HL-60/S4 treated with phorbol 12-myristate 13-acetate at 8.2 ng/mL for 4 days and 3 days (cell line): ENCODE results near the gene EP400.

Experiments used
- in situ Hi-C: fragments of 300-500 bp; cut with MboI; formaldehyde crosslinking; loops from 2 replicates; pipeline ENCODE4 v1.15.0; 2022; ENCODE audit warnings: low sequenced_read_pairs

The EP400 gene

DNA sequence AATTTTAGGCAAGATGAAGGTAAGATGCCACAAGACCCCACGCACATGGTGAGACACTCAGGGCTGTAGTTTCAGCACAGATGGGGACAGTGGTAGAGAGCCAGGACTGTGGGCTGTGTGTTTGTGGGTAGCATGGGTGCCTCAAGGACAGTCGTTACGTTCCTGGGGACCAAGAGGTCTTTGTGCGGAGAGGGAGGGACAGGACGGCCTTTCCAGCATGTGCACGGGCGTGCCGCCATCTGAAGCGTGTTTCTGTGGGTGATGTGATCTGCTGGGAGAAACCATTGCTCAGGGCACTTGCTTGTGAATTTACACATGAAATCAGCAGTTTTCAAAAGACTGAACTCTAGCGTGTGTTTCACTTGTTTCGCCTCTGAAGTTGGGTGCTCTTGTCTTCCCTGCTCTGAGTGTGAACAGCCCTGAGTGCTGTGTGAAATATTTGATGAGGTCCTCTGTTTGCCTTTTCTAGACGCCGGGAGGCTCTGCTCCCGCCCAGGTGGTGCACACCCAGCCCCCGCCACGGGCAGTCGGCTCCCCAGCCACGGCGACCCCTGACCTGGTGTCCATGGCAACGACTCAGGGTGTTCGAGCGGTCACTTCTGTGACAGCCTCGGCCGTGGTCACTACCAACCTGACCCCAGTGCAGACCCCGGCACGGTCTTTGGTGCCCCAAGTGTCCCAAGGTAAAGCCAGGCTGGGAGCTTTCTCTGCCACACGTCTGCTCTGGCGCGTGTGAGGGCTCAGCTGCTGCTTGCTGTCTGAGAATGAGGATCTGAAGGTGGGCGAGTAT lies 112.1 kb downstream of the EP400 start:
- in situ Hi-C loops, result no loop called here

DNA sequence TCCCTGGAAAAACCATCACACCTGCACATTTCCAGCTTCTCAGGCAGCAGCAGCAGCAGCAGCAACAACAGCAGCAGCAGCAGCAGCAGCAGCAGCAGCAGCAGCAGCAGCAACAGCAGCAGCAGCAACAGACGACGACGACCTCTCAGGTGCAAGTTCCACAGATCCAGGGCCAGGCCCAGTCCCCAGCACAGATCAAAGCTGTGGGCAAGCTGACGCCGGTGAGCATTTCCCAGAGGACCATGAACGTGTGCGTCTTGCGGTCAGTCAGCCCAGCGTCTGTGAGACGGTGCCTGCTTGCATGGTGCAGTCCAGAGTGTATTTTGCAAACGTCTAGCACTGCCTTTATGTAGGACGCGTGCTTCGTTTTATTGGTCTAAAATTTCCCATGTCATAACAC lies 112.7 kb downstream of the EP400 start:
- in situ Hi-C loops, result no loop called here

DNA sequence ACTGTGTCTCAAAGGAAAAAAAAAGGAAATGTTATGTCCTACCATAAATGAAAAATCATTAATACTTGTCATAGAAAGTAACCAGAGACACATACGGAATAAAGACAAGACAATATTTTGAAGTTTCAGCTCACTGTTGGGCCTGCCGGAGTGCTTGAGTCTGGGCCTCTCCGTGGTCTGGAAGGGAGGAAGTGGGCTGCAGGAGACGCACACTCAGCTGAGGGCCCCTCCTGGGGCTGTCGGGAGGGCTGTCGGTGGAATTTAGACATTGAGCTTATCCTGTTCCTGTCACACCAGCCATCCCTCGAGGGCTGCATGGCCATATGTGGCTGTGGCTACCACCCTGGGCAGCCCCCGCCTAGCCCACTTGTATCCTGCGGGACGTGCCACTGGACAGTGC lies 113.7 kb downstream of the EP400 start:
- in situ Hi-C loops, result no loop called here

DNA sequence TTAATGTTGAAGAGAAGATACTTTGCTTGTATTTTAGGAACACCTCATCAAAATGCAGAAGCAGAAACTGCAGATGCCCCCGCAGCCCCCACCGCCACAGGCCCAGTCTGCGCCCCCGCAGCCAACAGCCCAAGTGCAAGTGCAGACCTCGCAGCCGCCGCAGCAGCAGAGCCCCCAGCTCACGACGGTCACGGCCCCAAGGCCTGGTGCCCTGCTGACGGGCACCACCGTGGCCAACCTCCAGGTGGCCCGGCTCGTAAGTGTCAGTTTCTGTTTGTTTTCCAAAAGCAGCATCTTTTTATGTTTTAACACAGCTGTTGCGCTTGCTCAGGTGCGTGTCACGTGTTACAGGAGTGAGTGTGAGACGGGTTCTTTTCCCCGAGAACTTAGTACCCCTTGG lies 114.9 kb downstream of the EP400 start:
- in situ Hi-C loops, result no loop called here

DNA sequence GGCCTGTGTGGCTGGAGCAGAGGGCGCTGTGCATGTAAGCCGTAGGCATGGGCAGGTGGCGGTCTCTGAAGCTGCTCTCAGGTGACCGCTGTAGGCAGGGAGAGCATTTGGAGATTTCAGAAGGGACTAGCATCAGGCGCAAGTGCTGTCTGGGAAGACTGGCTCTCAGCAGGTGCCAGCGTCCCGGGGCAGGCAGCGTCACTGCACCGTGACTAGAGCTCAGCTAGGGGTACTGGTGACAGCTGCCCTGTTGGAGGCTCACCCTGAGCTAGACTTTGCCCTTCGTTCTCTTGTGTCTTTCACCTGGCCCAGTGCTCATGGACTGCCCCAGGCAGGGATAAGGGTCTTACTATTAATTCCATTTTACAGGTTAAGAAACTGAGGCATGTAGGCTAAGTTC lies 115.5 kb downstream of the EP400 start:
- in situ Hi-C loops, result no loop called here

DNA sequence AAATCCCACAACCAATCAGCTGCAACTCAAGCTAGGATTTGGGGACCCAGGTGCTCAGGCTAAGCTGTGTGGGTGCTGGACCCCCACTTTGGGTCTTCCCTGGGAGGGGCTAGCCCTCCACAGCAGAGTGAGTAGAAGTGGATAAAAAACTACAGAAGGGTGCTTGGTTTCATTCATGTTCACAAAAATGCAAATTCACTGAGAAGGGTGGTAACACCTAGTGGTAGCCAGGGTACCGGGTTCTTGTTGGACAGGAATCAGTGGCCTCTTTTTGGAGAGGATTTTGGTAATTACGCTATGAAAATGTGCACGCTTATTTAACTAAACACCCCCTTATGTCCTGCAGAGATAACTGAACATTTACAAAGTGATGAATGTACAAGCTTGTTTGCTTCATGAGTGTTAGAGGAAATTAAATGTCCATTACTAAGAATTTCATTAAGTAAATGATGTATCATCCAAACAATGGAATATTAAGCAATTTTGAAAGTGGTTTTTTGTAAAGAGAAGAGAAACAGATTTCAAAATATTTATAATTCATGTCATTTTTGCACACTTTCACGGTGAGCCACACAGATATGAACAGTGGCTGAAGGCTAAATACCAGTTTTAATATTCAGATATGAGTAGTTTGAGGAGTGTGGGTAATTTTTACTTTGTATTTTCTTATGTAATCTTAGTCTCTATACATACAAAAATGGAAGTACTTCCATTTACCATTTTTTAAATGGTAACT lies 116.0 kb downstream of the EP400 start:
- in situ Hi-C loops, result no loop called here

DNA sequence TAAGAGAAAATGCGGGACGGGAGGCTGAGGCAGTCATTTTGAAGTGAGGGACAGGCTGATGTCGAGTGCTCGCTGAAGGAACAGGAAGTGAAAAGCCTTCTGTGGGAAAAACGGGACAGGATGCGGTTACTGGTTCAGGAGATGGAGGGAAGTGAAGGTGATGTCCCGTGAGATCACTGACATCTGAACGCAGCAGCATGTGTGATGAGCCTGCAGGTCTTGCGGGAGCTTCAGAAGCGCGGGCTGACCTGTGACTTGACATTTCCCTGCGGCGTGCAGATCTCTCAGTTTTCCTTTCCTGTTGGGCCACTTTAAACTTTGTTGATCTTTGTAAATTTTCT lies 116.6 kb downstream of the EP400 start:
- in situ Hi-C loops, result no loop called here

DNA sequence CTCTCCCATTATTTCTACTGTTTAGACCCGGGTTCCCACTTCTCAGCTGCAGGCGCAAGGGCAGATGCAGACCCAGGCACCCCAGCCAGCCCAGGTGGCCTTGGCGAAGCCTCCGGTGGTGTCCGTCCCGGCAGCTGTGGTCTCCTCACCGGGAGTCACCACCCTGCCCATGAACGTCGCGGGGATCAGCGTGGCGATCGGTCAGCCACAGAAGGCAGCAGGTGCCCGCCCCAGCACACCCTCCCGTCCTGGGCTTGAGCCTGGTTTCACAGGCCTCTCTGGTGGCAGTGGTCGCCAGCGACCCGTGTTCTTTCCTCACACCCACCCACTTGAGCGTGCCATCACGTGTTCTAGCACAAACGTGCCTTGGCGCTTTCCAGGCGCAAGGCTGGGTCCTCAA lies 117.0 kb downstream of the EP400 start:
- in situ Hi-C loops, result no loop called here

DNA sequence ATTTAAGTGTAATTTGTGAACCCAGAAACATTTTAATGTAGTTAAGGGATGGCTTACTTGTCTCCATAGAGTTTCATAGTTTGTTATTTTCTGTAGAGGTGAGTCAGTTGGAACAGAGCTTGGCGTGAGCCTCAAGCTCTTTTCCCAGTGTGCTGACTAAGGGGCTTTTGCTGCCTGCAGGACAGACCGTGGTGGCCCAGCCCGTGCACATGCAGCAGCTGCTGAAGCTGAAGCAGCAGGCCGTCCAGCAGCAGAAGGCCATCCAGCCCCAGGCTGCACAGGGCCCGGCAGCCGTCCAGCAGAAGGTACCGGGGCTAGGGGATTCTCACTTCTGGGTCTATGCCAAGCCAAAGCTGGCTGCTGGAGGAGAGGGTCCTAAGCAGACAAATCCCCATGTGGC lies 117.4 kb downstream of the EP400 start:
- in situ Hi-C loops, result no loop called here

DNA sequence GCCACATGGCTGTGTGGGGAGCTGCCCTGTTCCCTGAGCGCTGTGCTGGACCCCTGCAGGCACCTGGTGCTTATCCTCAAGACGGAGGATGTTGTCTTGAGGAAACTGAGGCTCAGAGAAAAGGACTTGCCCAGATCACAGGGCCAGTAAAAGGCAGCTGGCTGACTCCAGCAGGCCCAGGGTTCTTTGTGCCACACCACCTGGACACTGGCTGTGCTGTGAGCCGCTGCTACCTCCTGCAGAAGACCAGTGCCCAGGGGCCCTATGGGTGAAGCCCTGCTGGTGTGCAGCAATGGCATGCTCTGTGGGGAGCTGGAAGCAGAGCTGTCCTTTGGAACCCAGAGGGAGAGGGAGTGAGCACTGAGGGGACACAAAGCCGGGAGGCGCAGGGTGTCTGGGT lies 118.5 kb downstream of the EP400 start:
- in situ Hi-C loops, result no loop called here

DNA sequence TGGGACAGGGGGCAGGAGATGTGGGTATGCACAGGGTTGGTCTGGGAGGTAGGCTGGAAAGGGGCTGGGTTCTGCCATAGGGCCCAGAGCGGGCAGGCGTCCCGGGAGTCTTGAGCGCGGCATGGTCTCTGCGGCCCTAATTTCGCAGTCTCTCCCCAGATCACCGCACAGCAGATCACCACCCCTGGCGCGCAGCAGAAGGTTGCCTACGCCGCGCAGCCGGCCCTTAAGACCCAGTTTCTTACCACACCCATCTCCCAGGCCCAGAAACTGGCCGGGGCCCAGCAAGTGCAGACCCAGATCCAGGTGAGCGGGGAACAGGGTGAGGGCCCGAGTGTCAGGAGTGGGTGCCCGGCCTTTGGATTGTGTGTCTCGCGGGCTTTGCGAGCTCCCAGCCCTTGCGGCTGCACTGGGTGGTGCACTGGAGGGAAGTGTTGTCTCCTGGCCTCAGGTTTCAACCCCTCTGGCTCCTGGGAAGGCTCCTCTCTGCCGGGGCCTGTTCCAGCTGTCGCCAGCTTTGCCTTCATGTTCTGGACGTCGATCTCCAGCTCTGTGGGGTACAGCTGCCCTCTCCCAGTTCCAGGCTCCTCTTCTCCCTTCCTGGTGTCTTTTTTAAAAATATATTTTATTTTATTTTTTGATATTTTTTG lies 119.7 kb downstream of the EP400 start:
- in situ Hi-C loops, result no loop called here

DNA sequence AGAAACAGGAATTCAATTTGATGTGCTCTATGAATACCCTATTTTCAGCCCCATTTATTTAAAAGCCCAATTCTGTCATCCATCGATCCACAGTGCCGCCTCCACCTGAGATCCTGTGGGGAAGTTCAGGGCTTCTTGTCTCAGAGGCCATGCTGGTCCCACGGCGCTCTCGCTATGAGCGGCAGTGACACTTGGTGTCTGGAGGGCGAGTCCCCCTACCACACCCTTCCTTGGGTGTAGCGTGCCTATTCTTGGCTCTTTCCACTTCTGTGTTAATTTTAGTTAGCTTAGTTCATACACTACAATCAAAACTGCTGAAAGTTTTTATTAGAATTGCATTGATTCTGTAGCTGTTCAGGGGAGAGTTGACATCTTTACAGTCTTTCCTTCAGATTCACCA lies 120.6 kb downstream of the EP400 start:
- in situ Hi-C loops, result no loop called here

DNA sequence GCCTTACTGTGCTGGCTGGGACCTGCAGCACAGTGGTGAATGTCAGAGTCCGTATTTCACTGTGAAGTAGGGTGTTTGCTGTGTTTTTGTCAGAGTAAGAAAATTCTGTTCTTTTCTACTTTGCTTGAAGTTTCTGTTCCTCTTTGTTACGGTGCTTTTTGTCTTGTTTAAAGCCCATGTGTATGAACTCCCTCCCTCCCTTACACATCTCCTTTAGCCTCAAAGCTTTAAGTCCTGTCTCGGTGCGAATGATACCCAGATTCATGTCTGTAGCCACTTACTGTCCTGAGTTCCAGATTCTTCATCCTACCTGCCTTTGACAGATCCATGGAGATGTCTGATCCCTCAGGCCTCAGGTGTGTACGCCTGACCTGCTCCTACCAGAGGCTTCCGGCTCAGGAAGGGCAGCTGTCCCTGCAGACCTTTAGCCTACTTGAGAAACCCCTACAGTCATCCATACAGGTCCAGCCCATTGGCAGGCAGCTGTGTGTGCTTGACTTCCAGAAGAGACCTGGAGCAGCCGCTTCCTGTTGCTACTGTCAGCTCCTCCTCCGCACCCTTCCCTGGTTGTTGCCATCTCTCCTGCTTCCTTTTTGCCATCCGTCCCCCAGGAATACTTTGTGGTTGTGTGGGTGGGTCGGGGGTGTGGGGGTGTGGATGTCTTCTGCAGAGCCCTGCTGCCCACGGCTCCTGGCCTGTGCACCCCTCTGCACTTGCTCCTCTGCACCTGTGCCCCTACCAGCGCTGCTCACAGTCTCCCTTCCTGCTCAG lies 121.5 kb downstream of the EP400 start:
- in situ Hi-C loops, result no loop called here

DNA sequence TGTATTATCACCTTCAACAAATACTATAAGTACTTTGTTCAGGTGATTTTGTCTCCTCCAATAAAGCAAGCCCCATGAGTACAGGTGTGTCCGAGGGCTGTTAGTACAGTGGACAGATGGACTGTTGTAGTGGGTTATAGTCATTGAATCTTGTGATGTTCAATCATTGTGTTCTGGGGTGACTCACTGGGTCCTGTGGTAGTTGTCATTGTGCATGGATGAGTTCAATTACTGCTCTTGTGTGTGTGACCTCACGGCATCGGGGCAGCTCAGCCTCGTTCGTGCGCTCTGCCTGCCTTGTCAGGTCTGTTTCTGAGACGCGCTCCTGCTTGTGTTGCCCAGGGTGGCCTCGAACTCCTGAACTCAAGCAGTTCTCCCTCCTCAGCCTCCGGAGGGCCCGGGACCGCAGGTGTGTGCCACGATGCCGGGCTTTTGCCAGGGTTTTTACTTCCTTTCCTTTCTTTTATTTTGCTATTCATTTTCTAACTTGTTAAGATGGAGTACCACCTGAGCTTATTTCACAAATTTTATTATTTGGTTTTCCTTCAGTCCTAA lies 122.2 kb downstream of the EP400 start:
- in situ Hi-C loops, result no loop called here

DNA sequence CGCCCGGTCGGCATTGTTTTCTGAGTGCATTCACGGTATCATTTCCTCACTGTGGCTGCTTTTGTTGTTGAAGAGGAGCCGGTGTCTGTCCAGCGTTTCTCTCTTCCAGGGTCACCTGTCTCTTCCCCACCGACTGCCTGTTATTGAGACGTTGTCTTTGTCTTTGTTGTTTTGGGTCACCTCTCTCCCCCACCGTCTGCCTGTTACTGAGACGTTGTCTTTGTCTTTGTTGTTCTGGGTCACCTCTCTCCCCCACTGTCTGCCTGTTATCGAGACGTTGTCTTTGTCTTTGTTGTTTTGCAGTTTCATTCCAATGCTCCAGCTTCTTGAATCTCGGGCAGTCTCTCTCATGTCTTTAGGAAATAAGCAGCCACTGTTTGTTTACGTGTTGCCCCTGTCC lies 124.5 kb downstream of the EP400 start:
- in situ Hi-C loops, result no loop called here

DNA sequence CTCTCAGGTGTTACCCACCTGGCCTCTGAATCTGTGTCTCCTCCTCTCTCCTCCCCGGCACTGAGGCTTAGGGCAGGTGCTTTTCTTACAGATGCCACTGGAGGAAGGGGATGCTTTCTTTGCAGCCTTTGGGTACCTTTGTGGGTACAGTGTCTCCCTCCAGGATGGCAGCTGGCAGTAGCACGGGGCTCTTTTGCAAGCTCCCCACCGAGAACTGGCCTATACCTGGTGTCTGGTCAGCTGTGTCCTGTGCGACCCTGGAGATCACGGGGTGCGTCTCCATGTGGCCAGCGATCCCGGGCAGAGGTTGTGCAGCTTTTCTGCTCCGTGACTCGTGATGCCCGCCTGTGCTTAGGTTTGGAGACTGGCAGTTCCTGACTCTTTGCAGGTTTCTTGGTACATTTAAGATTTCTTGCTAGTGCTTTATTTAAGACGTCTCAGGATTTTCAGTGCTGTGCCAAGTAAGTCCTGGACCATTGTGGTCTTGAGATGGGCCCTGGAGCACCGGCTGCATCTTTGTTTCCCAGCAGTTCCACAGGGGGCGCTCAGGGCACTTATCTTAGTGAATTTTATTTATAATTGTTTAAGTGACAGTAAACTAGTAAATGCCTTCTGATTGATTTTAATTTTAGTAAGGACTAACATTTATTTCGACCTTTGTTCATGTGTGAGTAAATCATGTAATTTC lies 125.4 kb downstream of the EP400 start:
- in situ Hi-C loops, result no loop called here

DNA sequence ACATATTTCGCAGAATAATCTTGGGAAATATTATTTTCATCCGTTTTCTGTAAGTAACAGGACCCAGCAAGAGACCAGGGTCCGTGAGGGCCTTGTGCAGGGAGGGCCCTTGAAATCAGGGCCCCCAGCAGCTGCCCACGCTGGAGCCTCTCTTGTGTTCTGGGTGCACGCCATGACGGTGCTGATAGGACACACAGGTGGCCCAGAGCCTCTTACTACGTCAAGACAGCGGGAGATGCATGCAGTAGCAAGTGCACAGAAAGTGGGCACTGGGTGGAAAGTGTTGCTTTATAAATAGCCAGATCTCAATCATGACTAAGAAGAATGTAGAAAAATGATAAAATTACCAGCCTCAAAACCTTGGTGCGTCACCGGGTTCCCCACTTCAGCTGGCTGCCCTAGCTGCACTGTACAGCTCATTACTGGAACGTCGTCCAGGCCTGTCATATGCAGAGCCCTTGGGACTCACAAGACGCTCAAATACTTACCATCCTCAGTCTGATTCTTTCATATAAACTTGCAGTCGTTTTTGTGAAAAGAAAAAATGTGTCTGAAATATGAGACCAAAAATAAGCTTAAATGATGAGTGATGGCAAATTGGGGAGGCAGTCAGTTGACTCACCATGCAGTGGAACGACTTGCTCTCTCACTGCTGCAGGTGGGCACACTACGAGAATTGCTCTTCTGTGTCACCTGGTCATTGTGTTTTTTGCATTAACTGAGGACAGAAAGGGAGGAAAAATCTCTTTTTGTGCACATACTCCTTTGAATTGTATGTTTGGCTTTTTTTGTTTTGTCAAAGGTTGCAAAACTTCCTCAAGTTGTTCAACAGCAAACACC lies 126.2 kb downstream of the EP400 start:
- in situ Hi-C loops, result no loop called here

DNA sequence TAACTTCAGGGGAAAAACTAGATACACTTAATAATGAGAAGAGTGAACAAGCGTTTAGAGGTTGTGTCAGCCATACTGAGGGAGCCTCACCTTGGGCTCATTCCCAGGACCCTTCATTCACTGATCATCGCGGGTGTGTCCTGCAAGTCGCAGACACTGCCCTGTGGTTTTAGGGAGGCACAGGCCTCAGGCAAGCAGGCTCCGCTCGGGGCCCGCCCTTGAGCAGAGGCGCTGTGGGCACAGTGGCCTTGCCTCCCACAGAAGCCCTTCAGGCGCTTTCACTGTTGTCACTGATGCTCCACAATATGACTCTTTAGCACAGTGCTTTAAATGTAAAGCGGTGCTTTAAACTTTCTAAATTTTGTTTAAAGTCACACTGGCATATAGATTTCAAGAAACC lies 127.0 kb downstream of the EP400 start:
- in situ Hi-C loops, result no loop called here

DNA sequence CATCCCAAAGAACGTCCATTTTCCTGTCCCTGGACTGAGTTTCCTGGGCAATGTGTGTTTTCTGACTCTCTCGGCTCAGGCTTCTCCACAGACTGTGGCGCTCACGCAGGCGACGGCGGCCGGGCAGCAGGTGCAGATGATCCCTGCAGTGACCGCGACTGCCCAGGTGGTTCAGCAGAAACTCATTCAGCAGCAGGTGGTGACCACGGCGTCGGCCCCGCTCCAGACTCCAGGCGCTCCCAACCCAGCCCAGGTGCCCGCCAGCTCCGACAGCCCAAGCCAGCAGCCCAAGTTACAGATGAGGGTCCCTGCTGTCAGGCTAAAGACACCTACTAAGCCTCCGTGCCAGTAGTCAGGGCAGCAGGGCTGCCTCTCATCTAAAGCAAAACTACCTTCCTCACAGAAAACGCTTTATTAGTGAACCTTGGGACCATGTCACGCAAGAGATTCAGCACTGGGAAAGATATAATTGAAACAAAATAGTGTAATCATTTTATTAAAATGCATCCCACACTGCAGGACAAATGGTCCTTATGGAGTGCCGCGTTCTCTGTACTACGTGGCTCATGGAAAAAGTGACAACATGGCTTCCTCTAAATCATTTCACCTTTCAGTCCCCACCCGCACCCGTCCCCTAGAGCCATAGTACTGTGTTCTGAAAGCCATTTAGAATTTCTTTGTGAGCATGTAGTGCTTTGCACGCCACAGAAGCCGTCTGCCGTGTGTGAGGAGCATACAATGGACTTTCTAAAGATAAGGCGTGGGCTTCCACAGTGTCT lies 127.8 kb downstream of the EP400 start:
- in situ Hi-C loops, result no loop called here
